Measurements from ENCODE around the gene CD300A.

CD300A gene

GRCh38 chr17:74444406-74444805 lies 22.0 kb upstream of the CD300A start:
- H3K27me3 ChIP-seq (ENCODE audit: insufficient read depth, low read length) = no peaks in the 10 kb centered on the region
- H3K36me3 ChIP-seq (ENCODE audit: insufficient read depth, low read length) = no peaks in the 10 kb centered on the region
- H3K9me3 ChIP-seq (ENCODE audit: low read length) = peaks cover 4% of the 10 kb centered on the region
- no peak overlapping the region for H3K4me3 ChIP-seq (ENCODE audit: low read length)
- H2AFZ ChIP-seq (ENCODE audit: low read depth, low read length) = no peak overlapping the region
- no peaks in the 10 kb centered on the region for H3K4me1 ChIP-seq (ENCODE audit: insufficient read depth, low read length)

GRCh38 chr17:74445158-74445557 lies 21.3 kb upstream of the CD300A start:
- Histone ChIP-seq H3K36me3 (ENCODE audit: insufficient read depth, low read length) (no peaks in the 10 kb centered on the region), H3K4me3 (ENCODE audit: low read length) (no peak overlapping the region), H3K4me1 (ENCODE audit: insufficient read depth, low read length) (no peaks in the 10 kb centered on the region), H3K9me3 (ENCODE audit: low read length) (peaks cover 4% of the 10 kb centered on the region), H3K27me3 (ENCODE audit: insufficient read depth, low read length) (no peaks in the 10 kb centered on the region), H2AFZ (ENCODE audit: low read depth, low read length) (no peak overlapping the region)

GRCh38 chr17:74446551-74447500 lies 19.6 kb upstream of the CD300A start:
- no peak overlapping the region for H2AFZ ChIP-seq (ENCODE audit: low read depth, low read length)
- H3K36me3 ChIP-seq (ENCODE audit: insufficient read depth, low read length) = no peaks in the 10 kb centered on the region
- H3K4me3 ChIP-seq (ENCODE audit: low read length) = no peak overlapping the region
- H3K27me3 ChIP-seq (ENCODE audit: insufficient read depth, low read length) = no peaks in the 10 kb centered on the region
- no peaks in the 10 kb centered on the region for H3K9me3 ChIP-seq (ENCODE audit: low read length)
- no peaks in the 10 kb centered on the region for H3K4me1 ChIP-seq (ENCODE audit: insufficient read depth, low read length)

GRCh38 chr17:74447628-74448159 lies 18.7 kb upstream of the CD300A start:
- no peak overlapping the region for H2AFZ ChIP-seq (ENCODE audit: low read depth, low read length)
- no peaks in the 10 kb centered on the region for H3K9me3 ChIP-seq (ENCODE audit: low read length)
- H3K4me3 ChIP-seq (ENCODE audit: low read length) = no peak overlapping the region
- H3K4me1 ChIP-seq (ENCODE audit: insufficient read depth, low read length) = no peaks in the 10 kb centered on the region
- H3K36me3 ChIP-seq (ENCODE audit: insufficient read depth, low read length) = no peaks in the 10 kb centered on the region
- H3K27me3 ChIP-seq (ENCODE audit: insufficient read depth, low read length) = no peaks in the 10 kb centered on the region

- H3K4me3 ChIP-seq (ENCODE audit: low read length) = no peak overlapping the region
- H3K4me1 ChIP-seq (ENCODE audit: insufficient read depth, low read length) = no peaks in the 10 kb centered on the region
- H2AFZ ChIP-seq (ENCODE audit: low read depth, low read length) = no peak overlapping the region
- no peaks in the 10 kb centered on the region for H3K9me3 ChIP-seq (ENCODE audit: low read length)
- no peaks in the 10 kb centered on the region for H3K36me3 ChIP-seq (ENCODE audit: insufficient read depth, low read length)
- H3K27me3 ChIP-seq (ENCODE audit: insufficient read depth, low read length) = peaks cover 7% of the 10 kb centered on the region
These were observed 17.7 kb upstream of the CD300A start for GRCh38 chr17:74448756-74449155.

GRCh38 chr17:74449306-74449705 lies 17.1 kb upstream of the CD300A start:
- Histone ChIP-seq H3K27me3 (ENCODE audit: insufficient read depth, low read length) (peaks cover 7% of the 10 kb centered on the region), H3K4me3 (ENCODE audit: low read length) (no peak overlapping the region), H3K4me1 (ENCODE audit: insufficient read depth, low read length) (peaks cover 3% of the 10 kb centered on the region), H3K9me3 (ENCODE audit: low read length) (no peaks in the 10 kb centered on the region), H3K36me3 (ENCODE audit: insufficient read depth, low read length) (no peaks in the 10 kb centered on the region), H2AFZ (ENCODE audit: low read depth, low read length) (no peak overlapping the region)

- H3K9me3 ChIP-seq (ENCODE audit: low read length) = no peaks in the 10 kb centered on the region
- H3K27me3 ChIP-seq (ENCODE audit: insufficient read depth, low read length) = peaks cover 7% of the 10 kb centered on the region
- H3K36me3 ChIP-seq (ENCODE audit: insufficient read depth, low read length) = no peaks in the 10 kb centered on the region
- no peak overlapping the region for H2AFZ ChIP-seq (ENCODE audit: low read depth, low read length)
- H3K4me1 ChIP-seq (ENCODE audit: insufficient read depth, low read length) = peaks cover 7% of the 10 kb centered on the region
- H3K4me3 ChIP-seq (ENCODE audit: low read length) = no peak overlapping the region
These were observed 16.7 kb upstream of the CD300A start for GRCh38 chr17:74449773-74450172.

GRCh38 chr17:74450231-74450630 lies 16.2 kb upstream of the CD300A start:
- no peak overlapping the region for H3K4me3 ChIP-seq (ENCODE audit: low read length)
- peaks cover 11% of the 10 kb centered on the region for H3K4me1 ChIP-seq (ENCODE audit: insufficient read depth, low read length)
- H3K27me3 ChIP-seq (ENCODE audit: insufficient read depth, low read length) = peaks cover 7% of the 10 kb centered on the region
- no peak overlapping the region for H2AFZ ChIP-seq (ENCODE audit: low read depth, low read length)
- no peaks in the 10 kb centered on the region for H3K36me3 ChIP-seq (ENCODE audit: insufficient read depth, low read length)
- no peaks in the 10 kb centered on the region for H3K9me3 ChIP-seq (ENCODE audit: low read length)

- no peak overlapping the region for H2AFZ ChIP-seq (ENCODE audit: low read depth, low read length)
- no peaks in the 10 kb centered on the region for H3K36me3 ChIP-seq (ENCODE audit: insufficient read depth, low read length)
- no peak overlapping the region for H3K4me3 ChIP-seq (ENCODE audit: low read length)
- H3K27me3 ChIP-seq (ENCODE audit: insufficient read depth, low read length) = peaks cover 7% of the 10 kb centered on the region
- H3K9me3 ChIP-seq (ENCODE audit: low read length) = no peaks in the 10 kb centered on the region
- H3K4me1 ChIP-seq (ENCODE audit: insufficient read depth, low read length) = peaks cover 15% of the 10 kb centered on the region
These were observed 15.5 kb upstream of the CD300A start for GRCh38 chr17:74450925-74451403.

- H3K9me3 ChIP-seq (ENCODE audit: low read length) = no peaks in the 10 kb centered on the region
- peaks cover 7% of the 10 kb centered on the region for H3K27me3 ChIP-seq (ENCODE audit: insufficient read depth, low read length)
- H3K4me1 ChIP-seq (ENCODE audit: insufficient read depth, low read length) = peaks cover 15% of the 10 kb centered on the region
- H2AFZ ChIP-seq (ENCODE audit: low read depth, low read length) = no peak overlapping the region
- no peak overlapping the region for H3K4me3 ChIP-seq (ENCODE audit: low read length)
- no peaks in the 10 kb centered on the region for H3K36me3 ChIP-seq (ENCODE audit: insufficient read depth, low read length)
These were observed 14.9 kb upstream of the CD300A start for GRCh38 chr17:74451557-74451956.

GRCh38 chr17:74452033-74452840 lies 14.2 kb upstream of the CD300A start:
- H3K4me3 ChIP-seq (ENCODE audit: low read length) = no peak overlapping the region
- no peaks in the 10 kb centered on the region for H3K9me3 ChIP-seq (ENCODE audit: low read length)
- no peaks in the 10 kb centered on the region for H3K36me3 ChIP-seq (ENCODE audit: insufficient read depth, low read length)
- H3K4me1 ChIP-seq (ENCODE audit: insufficient read depth, low read length) = peaks cover 15% of the 10 kb centered on the region
- H3K27me3 ChIP-seq (ENCODE audit: insufficient read depth, low read length) = peaks cover 7% of the 10 kb centered on the region
- H2AFZ ChIP-seq (ENCODE audit: low read depth, low read length) = no peak overlapping the region

GRCh38 chr17:74452841-74453661 lies 13.4 kb upstream of the CD300A start:
- Histone ChIP-seq H3K36me3 (ENCODE audit: insufficient read depth, low read length) (no peaks in the 10 kb centered on the region), H2AFZ (ENCODE audit: low read depth, low read length) (no peak overlapping the region), H3K4me1 (ENCODE audit: insufficient read depth, low read length) (peaks cover 15% of the 10 kb centered on the region), H3K27me3 (ENCODE audit: insufficient read depth, low read length) (peaks cover 7% of the 10 kb centered on the region), H3K4me3 (ENCODE audit: low read length) (no peak overlapping the region), H3K9me3 (ENCODE audit: low read length) (no peaks in the 10 kb centered on the region)
